Mammary epithelial cell (primary cell): ENCODE results near the gene FRMD3.

Experiments
- CTCF ChIP-seq, 2 donors: IDR thresholded peaks in 1 of 2; conservative IDR thresholded peaks in 1 of 2; 2 replicates each; pipeline ENCODE4 v1.5.1; 2011 to 2012; ENCODE audit warnings: inconsistent platforms in 2 of 2, low read length in 2 of 2, mild to moderate bottlenecking in 2 of 2, control low read depth in 1 of 2, low read depth in 1 of 2; ENCODE audit not compliant: insufficient read depth in 1 of 2; ENCODE audit errors: extremely low read depth in 1 of 2
- EZH2 ChIP-seq: IDR thresholded peaks from 2 replicates; pipeline ENCODE4 v1.6.1; 2012; ENCODE audit warnings: low read length, inconsistent platforms, borderline replicate concordance

GRCh38 chr9:83219924-83220438, 318.2 kb downstream of the FRMD3 start:
- TF ChIP-seq CTCF (conservative IDR thresholded peaks at IDR 0.05 in 1 of 2, IDR thresholded peaks at IDR 0.05 in 1 of 2; ENCODE audit: extremely low read depth in 1 of 2, insufficient read depth in 1 of 2, low read depth in 1 of 2, low read length in 2 of 2) (no peak), EZH2 (no peak)
